Lower leg skin (tissue), 3 donors: Measurements from ENCODE around the gene UQCRC1.

Source experiments
- CTCF ChIP-seq, 3 donors: fragments of 450-650 bp; IDR thresholded peaks; one replicate each; pipeline ENCODE4 v1.5.1; 2016; ENCODE audit warnings: antibody characterized with exemption in 3 of 3, mild to moderate bottlenecking in 3 of 3, moderate library complexity in 2 of 3
- POLR2A ChIP-seq, 2 donors: fragments of 450-650 bp; IDR thresholded peaks; one replicate each; pipeline ENCODE4 v1.6.1; 2016 to 2017; ENCODE audit warnings: antibody characterized with exemption in 2 of 2, mild to moderate bottlenecking in 1 of 2, moderate library complexity in 1 of 2

GRCh38 chr3:48584836-48585235 lies 24.6 kb downstream of the UQCRC1 start:
- TF ChIP-seq CTCF (IDR thresholded peaks at IDR 0.05) (no peak), POLR2A (IDR thresholded peaks at IDR 0.05) (no peak)
